GM10266 (cell line): ENCODE results near the gene TPCN2.
"Not testable (repeated sequence)": the region's sequence is repeated elsewhere in the genome, so short reads cannot be mapped to it uniquely, and the experiment has no call there.

ENCODE experiments used
- DNase-seq: peaks from one replicate; pipeline ENCODE4 v3.0.0; 2012; ENCODE audit errors: extremely low spot score
- TF ChIP-seq, protein P1 (sequence below): IDR thresholded peaks from 2 replicates; pipeline ENCODE4 v1.5.1; 2012; ENCODE audit warnings: mild to moderate bottlenecking, low read depth; ENCODE audit not compliant: control insufficient read depth, insufficient read depth; ENCODE audit errors: missing control alignments

TPCN2 gene

DNA sequence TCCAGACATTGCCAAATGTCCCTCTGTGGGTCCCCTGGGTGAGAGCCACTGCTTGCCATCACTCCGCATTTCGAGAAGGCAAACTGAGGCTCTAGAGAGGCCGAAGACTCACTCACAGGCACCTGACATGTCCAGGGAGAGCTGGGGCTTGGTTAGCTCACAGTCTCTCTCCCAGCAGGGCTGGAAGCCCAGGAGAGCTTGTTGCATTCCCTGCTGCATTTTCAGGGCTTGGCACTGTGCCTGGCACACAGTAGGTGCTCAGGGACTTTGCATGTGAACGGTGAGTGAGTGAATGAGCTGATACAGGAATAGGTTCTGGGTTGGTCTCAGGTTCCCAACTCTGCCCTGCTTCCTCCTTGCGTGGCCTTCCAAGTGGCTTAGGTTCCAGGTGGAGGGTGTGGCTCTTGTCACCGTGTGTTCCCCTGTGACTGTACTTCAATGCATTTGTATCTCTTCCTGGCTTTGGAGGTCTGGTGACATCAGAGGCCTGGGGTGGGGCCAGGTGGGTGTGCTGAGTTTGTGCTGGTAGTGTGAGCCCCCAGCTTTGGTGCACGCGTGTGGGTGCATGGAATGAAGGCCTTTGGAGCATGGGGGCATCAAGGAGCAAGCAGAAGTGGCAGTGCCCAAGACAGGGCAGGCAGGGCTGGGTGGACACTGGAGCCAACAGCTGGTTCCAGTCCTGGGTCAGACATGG is 88.6 kb downstream of the TPCN2 start:
- no peak for DNase-seq
- TF ChIP-seq, protein P1, sequence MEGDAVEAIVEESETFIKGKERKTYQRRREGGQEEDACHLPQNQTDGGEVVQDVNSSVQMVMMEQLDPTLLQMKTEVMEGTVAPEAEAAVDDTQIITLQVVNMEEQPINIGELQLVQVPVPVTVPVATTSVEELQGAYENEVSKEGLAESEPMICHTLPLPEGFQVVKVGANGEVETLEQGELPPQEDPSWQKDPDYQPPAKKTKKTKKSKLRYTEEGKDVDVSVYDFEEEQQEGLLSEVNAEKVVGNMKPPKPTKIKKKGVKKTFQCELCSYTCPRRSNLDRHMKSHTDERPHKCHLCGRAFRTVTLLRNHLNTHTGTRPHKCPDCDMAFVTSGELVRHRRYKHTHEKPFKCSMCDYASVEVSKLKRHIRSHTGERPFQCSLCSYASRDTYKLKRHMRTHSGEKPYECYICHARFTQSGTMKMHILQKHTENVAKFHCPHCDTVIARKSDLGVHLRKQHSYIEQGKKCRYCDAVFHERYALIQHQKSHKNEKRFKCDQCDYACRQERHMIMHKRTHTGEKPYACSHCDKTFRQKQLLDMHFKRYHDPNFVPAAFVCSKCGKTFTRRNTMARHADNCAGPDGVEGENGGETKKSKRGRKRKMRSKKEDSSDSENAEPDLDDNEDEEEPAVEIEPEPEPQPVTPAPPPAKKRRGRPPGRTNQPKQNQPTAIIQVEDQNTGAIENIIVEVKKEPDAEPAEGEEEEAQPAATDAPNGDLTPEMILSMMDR, result no peak

DNA sequence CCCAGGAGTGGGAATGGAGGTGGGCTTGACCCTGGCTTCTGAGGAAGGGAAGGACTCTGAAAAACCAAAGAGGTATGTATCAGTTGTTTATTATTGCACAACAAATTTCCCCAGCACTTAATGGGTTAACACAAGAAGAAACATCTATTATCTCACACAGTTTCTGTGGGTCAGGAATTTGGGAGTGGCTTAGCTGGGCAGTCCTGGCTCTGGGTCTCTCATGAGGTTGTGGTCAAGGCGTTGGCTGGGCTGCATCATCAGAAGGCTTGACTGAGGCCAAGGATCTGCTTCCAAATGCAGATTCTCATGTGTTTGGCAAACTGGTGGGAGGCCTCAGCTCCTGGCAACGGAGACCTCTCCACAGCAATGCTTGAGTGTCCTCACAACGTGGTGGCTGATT is 89.5 kb downstream of the TPCN2 start:
- TF ChIP-seq, protein P1, result no peak
- no peak for DNase-seq

GRCh38 chr11:69140161-69140560 is 91.4 kb downstream of the TPCN2 start:
- DNase-seq, result not testable (repeated sequence)

GRCh38 chr11:69140635-69141034 is 91.9 kb downstream of the TPCN2 start:
- DNase-seq, result no peak
- TF ChIP-seq, protein P1, result no peak

DNA sequence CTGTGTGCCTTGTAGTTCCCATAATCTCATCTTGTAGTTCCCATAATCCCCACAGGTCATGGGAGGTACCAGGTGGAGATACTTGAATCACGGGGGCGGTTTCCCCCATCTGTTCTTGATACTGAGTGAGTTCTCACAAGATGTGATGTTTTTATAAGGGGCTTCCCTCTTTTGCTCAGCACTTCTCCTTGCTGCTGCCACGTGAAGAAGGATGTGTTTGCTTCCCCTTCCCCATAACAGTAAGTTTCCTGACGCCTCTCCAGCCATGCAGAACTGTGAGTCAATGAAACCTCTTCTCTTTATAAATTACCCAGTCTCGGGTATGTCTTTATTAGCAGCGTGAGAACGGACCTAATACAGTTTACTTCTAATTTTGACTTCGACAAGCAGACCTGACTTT is 93.0 kb downstream of the TPCN2 start:
- no peak for DNase-seq
- TF ChIP-seq, protein P1, result no peak

- TF ChIP-seq, protein P1, result no peak
- DNase-seq, result no peak
These were observed 94.2 kb downstream of the TPCN2 start for GRCh38 chr11:69142895-69143294.

- no peak for DNase-seq
- TF ChIP-seq, protein P1, result no peak
These were observed 95.8 kb downstream of the TPCN2 start for GRCh38 chr11:69144316-69145049.

DNA sequence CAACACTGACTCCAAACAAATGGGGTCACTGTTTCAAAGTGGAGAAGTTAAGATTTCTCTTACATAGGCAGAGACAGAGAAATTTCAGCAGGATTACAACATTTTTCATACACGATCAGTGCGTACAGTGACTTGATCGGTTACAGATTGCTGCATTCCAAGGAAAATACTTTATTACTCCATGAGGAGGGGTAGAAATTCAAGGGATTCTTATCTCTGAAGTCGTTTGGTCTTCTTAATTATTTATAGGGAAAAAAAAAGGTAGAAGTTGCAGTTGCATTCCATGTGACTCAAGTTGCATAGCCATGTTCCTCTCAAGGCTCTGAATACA is 96.3 kb downstream of the TPCN2 start:
- DNase-seq, result no peak
- TF ChIP-seq, protein P1, result no peak
